Neuronal stem cell (in vitro differentiated cells): ENCODE data around the gene TMEM244.

Experiments
- DNase-seq: peaks from one replicate; pipeline ENCODE4 v3.0.0-alpha.2; 2013; ENCODE audit warnings: low spot score
- H2AFZ ChIP-seq: one replicate; pipeline ENCODE4 v1.6.1; 2013; ENCODE audit warnings: mild to moderate bottlenecking, low read length, inconsistent platforms
- H2AK5ac ChIP-seq: 2 replicates; pipeline ENCODE4 v1.6.1; 2013; ENCODE audit warnings: low read depth, mild to moderate bottlenecking, inconsistent platforms, low read length, moderate library complexity, mixed read lengths
- H2BK120ac ChIP-seq: 2 replicates; pipeline ENCODE4 v1.6.1; 2013; ENCODE audit warnings: low read depth, mild to moderate bottlenecking, inconsistent platforms, low read length, moderate library complexity, mixed read lengths
- H2BK12ac ChIP-seq: one replicate; pipeline ENCODE4 v1.6.1; 2013; ENCODE audit warnings: low read length, inconsistent platforms
- H2BK15ac ChIP-seq: 2 replicates; pipeline ENCODE4 v1.6.1; 2013; ENCODE audit warnings: mild to moderate bottlenecking, low read length, inconsistent platforms, mixed read lengths
- H2BK5ac ChIP-seq: one replicate; pipeline ENCODE4 v1.6.1; 2013; ENCODE audit warnings: inconsistent platforms, mild to moderate bottlenecking, low read length, moderate library complexity
- H3K14ac ChIP-seq: one replicate; pipeline ENCODE4 v1.6.1; 2013; ENCODE audit warnings: low read length, inconsistent platforms
- H3K18ac ChIP-seq: 2 replicates; pipeline ENCODE4 v1.6.1; 2013; ENCODE audit warnings: low read length, inconsistent platforms
- H3K23ac ChIP-seq: 2 replicates; pipeline ENCODE4 v1.6.1; 2013; ENCODE audit warnings: low read depth, mild to moderate bottlenecking, mixed read lengths, low read length, inconsistent platforms; ENCODE audit not compliant: poor library complexity
- H3K27ac ChIP-seq: replicated peaks from 3 replicates; pipeline ENCODE4 v1.5.1; 2013; ENCODE audit warnings: low read length, inconsistent platforms
- H3K27me3 ChIP-seq, 3 experiments: 2 replicates each; pipeline ENCODE4 v1.6.1; 2013; ENCODE audit warnings: low read length in 3 of 3, mild to moderate bottlenecking in 2 of 3, inconsistent platforms in 1 of 3, low read depth in 1 of 3, mixed read lengths in 1 of 3, moderate library complexity in 1 of 3; ENCODE audit not compliant: control insufficient read depth in 3 of 3, insufficient read depth in 3 of 3
- H3K36me3 ChIP-seq, 2 donors: replicated peaks in 1 of 2; 2 replicates each; pipeline ENCODE4 v1.6.1; 2013; ENCODE audit warnings: low read length in 2 of 2; ENCODE audit not compliant: control insufficient read depth in 2 of 2, insufficient read depth in 2 of 2
- H3K4ac ChIP-seq: 2 replicates; pipeline ENCODE4 v1.6.1; 2013; ENCODE audit warnings: inconsistent platforms, mild to moderate bottlenecking, low read length, moderate library complexity
- H3K4me1 ChIP-seq, 2 donors: 1 replicate in 1 of 2; 2 replicates in 1 of 2; pipeline ENCODE4 v1.6.1; 2013; ENCODE audit warnings: low read length in 2 of 2, low read depth in 1 of 2; ENCODE audit not compliant: control insufficient read depth in 2 of 2, insufficient read depth in 1 of 2
- H3K4me2 ChIP-seq: one replicate; pipeline ENCODE4 v1.6.1; 2013; ENCODE audit warnings: mild to moderate bottlenecking, low read length, inconsistent platforms; ENCODE audit not compliant: insufficient read depth, poor library complexity, severe bottlenecking
- H3K4me3 ChIP-seq, 2 donors: 2 replicates each; pipeline ENCODE4 v1.5.1; 2013; ENCODE audit warnings: low read length in 2 of 2, mild to moderate bottlenecking in 2 of 2, inconsistent platforms in 1 of 2, moderate library complexity in 1 of 2
- H3K79me1 ChIP-seq: one replicate; pipeline ENCODE4 v1.6.1; 2013; ENCODE audit warnings: low read depth, mild to moderate bottlenecking, inconsistent platforms, low read length, moderate library complexity
- H3K9ac ChIP-seq: one replicate; pipeline ENCODE4 v1.6.1; 2013; ENCODE audit warnings: mild to moderate bottlenecking, low read depth, low read length, inconsistent platforms; ENCODE audit not compliant: poor library complexity
- H3K9me3 ChIP-seq, 2 donors: replicated peaks in 1 of 2; 2 replicates each; pipeline versions ENCODE3 to v1.6.1; 2013; ENCODE audit warnings: low read length in 2 of 2, mild to moderate bottlenecking in 2 of 2, inconsistent platforms in 1 of 2, low read depth in 1 of 2, mixed read lengths in 1 of 2, moderate library complexity in 1 of 2; ENCODE audit not compliant: control insufficient read depth in 2 of 2, insufficient read depth in 1 of 2
- H4K8ac ChIP-seq: one replicate; pipeline ENCODE4 v1.6.1; 2013; ENCODE audit warnings: low read depth, mild to moderate bottlenecking, inconsistent platforms, low read length, moderate library complexity
- H4K91ac ChIP-seq: one replicate; pipeline ENCODE4 v1.6.1; 2013; ENCODE audit warnings: low read length, low read depth, mild to moderate bottlenecking, inconsistent platforms; ENCODE audit not compliant: poor library complexity
- WGBS, 2 donors: extraction: QIAGEN DNeasy Blood & Tissue Kit; methylation state at CpG; one replicate each; pipeline ENCODE4 v1.1.7; 2013; ENCODE audit warnings: missing lambda C conversion rate in 2 of 2, mixed read lengths in 1 of 2; ENCODE audit not compliant: insufficient read length in 2 of 2, insufficient replicate concordance in 1 of 2; ENCODE audit errors: extremely low coverage in 2 of 2; 5-methylcytosine and 5-hydroxymethylcytosine counted together

TMEM244 gene

DNA sequence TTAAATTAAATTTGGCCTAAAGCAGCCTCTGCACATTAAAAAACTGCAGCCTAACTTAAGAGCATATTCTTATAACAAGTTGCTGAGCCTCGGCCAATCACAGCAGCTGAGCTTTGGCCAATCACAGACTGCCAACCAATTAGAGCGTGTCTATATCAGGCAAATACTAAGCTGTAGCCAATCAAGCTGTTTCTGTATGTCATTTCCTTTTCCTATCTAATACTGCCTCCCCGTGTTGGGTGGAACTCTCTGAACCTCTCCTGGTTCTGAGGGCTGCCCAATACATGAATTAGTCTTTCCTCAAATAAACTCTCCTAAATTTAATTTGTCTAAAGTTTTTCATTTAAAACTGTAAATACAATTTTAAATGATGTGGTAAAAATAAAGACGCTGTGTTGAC, 3.9 kb upstream of the TMEM244 start:
- H3K27me3 ChIP-seq, result no peaks in the 10 kb centered on the region
- H3K18ac ChIP-seq, result no peak overlapping the region
- no CpG with 5 or more reads among the region's 4 CpGs for WGBS, 2 donors
- no peak for DNase-seq
- no peak overlapping the region for H3K4ac ChIP-seq
- no peak overlapping the region for H4K91ac ChIP-seq
- H3K79me1 ChIP-seq, result no peaks in the 10 kb centered on the region
- H2BK15ac ChIP-seq, result no peak overlapping the region
- H2BK120ac ChIP-seq, result no peak overlapping the region
- H2BK5ac ChIP-seq, result no peak overlapping the region
- H2BK12ac ChIP-seq, result no peak overlapping the region
- no peak overlapping the region for H3K4me2 ChIP-seq
- H3K9me3 ChIP-seq, result no peaks in the 10 kb centered on the region
- no peak overlapping the region for H3K27ac ChIP-seq
- H3K9ac ChIP-seq, result no peak overlapping the region
- H2AK5ac ChIP-seq, result no peak overlapping the region
- no peak overlapping the region for H3K4me3 ChIP-seq
- no peaks in the 10 kb centered on the region for H3K4me1 ChIP-seq
- no peaks in the 10 kb centered on the region for H3K36me3 ChIP-seq
- H2AFZ ChIP-seq, result no peak overlapping the region
- H3K23ac ChIP-seq, result no peak overlapping the region
- H4K8ac ChIP-seq, result no peak overlapping the region
- H3K14ac ChIP-seq, result no peak overlapping the region

GRCh38 chr6:129863664-129864063, 2.5 kb upstream of the TMEM244 start:
- Histone ChIP-seq H3K4me2 (no peak overlapping the region), H3K14ac (no peak overlapping the region), H2BK5ac (no peak overlapping the region), H3K27me3 (no peaks in the 10 kb centered on the region), H3K4me1 (no peaks in the 10 kb centered on the region), H2AFZ (no peak overlapping the region), H3K79me1 (no peaks in the 10 kb centered on the region), H4K8ac (no peak overlapping the region), H4K91ac (no peak overlapping the region), H3K18ac (no peak overlapping the region), H2BK15ac (no peak overlapping the region), H3K9ac (no peak overlapping the region), H2BK120ac (no peak overlapping the region), H3K9me3 (no peaks in the 10 kb centered on the region), H3K23ac (no peak overlapping the region), H2AK5ac (no peak overlapping the region), H3K36me3 (no peaks in the 10 kb centered on the region), H2BK12ac (no peak overlapping the region), H3K27ac (no peak overlapping the region), H3K4me3 (no peak overlapping the region), H3K4ac (no peak overlapping the region)
- WGBS, 2 donors, result no CpG with 5 or more reads among the region's 6 CpGs
- no peak for DNase-seq

- Histone ChIP-seq H2AK5ac (no peak overlapping the region), H3K4ac (no peak overlapping the region), H2BK12ac (no peak overlapping the region), H3K4me2 (no peak overlapping the region), H3K4me1 (no peaks in the 10 kb centered on the region), H4K91ac (no peak overlapping the region), H3K18ac (no peak overlapping the region), H2BK15ac (no peak overlapping the region), H3K27ac (no peak overlapping the region), H3K79me1 (no peaks in the 10 kb centered on the region), H2BK120ac (no peak overlapping the region), H3K9me3 (no peaks in the 10 kb centered on the region), H3K36me3 (no peaks in the 10 kb centered on the region), H3K9ac (no peak overlapping the region), H2BK5ac (no peak overlapping the region), H3K14ac (no peak overlapping the region), H3K23ac (no peak overlapping the region), H4K8ac (no peak overlapping the region), H3K27me3 (no peaks in the 10 kb centered on the region), H2AFZ (no peak overlapping the region), H3K4me3 (no peak overlapping the region)
- no peak for DNase-seq
- no CpG with 5 or more reads among the region's 2 CpGs for WGBS, 2 donors
Measured at GRCh38 chr6:129859524-129859923, 1.6 kb downstream of the TMEM244 start.

GRCh38 chr6:129857838-129858237, 3.3 kb downstream of the TMEM244 start:
- Histone ChIP-seq H3K23ac (no peak overlapping the region), H3K4me2 (no peak overlapping the region), H3K9ac (no peak overlapping the region), H2BK5ac (no peak overlapping the region), H2BK15ac (no peak overlapping the region), H4K91ac (no peak overlapping the region), H2BK12ac (no peak overlapping the region), H3K36me3 (no peaks in the 10 kb centered on the region), H3K79me1 (no peaks in the 10 kb centered on the region), H3K4me3 (no peak overlapping the region), H3K14ac (no peak overlapping the region), H3K4ac (no peak overlapping the region), H3K9me3 (no peaks in the 10 kb centered on the region), H2AK5ac (no peak overlapping the region), H4K8ac (no peak overlapping the region), H2AFZ (no peak overlapping the region), H2BK120ac (no peak overlapping the region), H3K18ac (no peak overlapping the region), H3K27ac (no peak overlapping the region), H3K27me3 (no peaks in the 10 kb centered on the region), H3K4me1 (no peaks in the 10 kb centered on the region)
- no CpG with 5 or more reads among the region's 4 CpGs for WGBS, 2 donors
- DNase-seq, result no peak
